Caco-2 (cell line): ENCODE results near the gene TFF3. TPM values are rescaled to one million over a fixed set of nuclear protein-coding genes. Genes with fewer than 3 reads are reported as not detected.

Experiments
- BruUV-seq: library from RNA; stranded (reverse); fragments of 400-500 nt; replicated peaks from 2 replicates; lab custom pipeline; 2021; lab: Mats Ljungman, UMichigan
- CTCF ChIA-PET: fragments of 300-600 bp; sonication (Branson Sonifier 250); formaldehyde crosslinking; loops from one replicate; lab custom pipeline; 2022; ENCODE audit warnings: antibody characterized with exemption; lab: Charles Lee
- POLR2A ChIA-PET: fragments of 300-600 bp; sonication (Branson Sonifier 250); formaldehyde crosslinking; loops from one replicate; lab custom pipeline; 2022; ENCODE audit warnings: antibody characterized with exemption; lab: Charles Lee
- DNase-seq, 2 experiments: peaks; one replicate each; pipeline versions ENCODE4 v3.0.0 to v3.0.0-alpha.2; 2020 to 2022
- H3K27me3 ChIP-seq: replicated peaks from 2 replicates; pipeline ENCODE4 v1.6.0; 2011; ENCODE audit warnings: low read length; ENCODE audit not compliant: control insufficient read depth, insufficient read depth
- H3K36me3 ChIP-seq: 2 replicates; pipeline ENCODE4 v1.5.1; 2011; ENCODE audit warnings: low read length; ENCODE audit not compliant: control insufficient read depth, insufficient read depth
- H3K4me1 ChIP-seq: fragments of 250-450 bp; sonication (Bioruptor Pico); 2 replicates; pipeline ENCODE4 v1.5.1; 2020; ENCODE audit warnings: mild to moderate bottlenecking
- H3K4me3 ChIP-seq: 2 replicates; pipeline ENCODE4 v1.5.1; 2011; ENCODE audit warnings: low read depth, mild to moderate bottlenecking, control low read depth, low read length
- H3K9me3 ChIP-seq: fragments of 250-450 bp; sonication (Bioruptor Pico); 2 replicates; pipeline ENCODE4 v1.5.1; 2020; ENCODE audit warnings: mild to moderate bottlenecking, moderate library complexity
- H3K27ac Mint-ChIP-seq: one replicate; pipeline ENCODE4 v1.8.0; 2022; ENCODE audit warnings: mixed read lengths; ENCODE audit not compliant: unreplicated experiment
- H3K27me3 Mint-ChIP-seq: one replicate; pipeline ENCODE4 v1.8.0; 2022; ENCODE audit warnings: mixed read lengths; ENCODE audit not compliant: insufficient read depth, unreplicated experiment
- H3K36me3 Mint-ChIP-seq: one replicate; pipeline ENCODE4 v1.8.0; 2022; ENCODE audit warnings: mild to moderate bottlenecking, mixed read lengths; ENCODE audit not compliant: insufficient read depth, unreplicated experiment
- H3K4me1 Mint-ChIP-seq: one replicate; pipeline ENCODE4 v1.8.0; 2022; ENCODE audit warnings: low read depth, mixed read lengths; ENCODE audit not compliant: unreplicated experiment
- H3K4me3 Mint-ChIP-seq: one replicate; pipeline ENCODE4 v1.8.0; 2022; ENCODE audit warnings: mild to moderate bottlenecking, moderate library complexity, mixed read lengths; ENCODE audit not compliant: unreplicated experiment
- H3K9me3 Mint-ChIP-seq: one replicate; pipeline ENCODE4 v1.8.0; 2022; ENCODE audit warnings: mixed read lengths; ENCODE audit not compliant: unreplicated experiment
- intact Hi-C: fragments of 100-400 bp; cut with micrococcal nuclease; formaldehyde crosslinking; loops from one replicate; pipeline ENCODE4 v1.10.0; 2022; ENCODE audit not compliant: unreplicated experiment
- total RNA-seq: library from RNA; stranded (reverse); gene quantifications from 2 replicates; pipeline ENCODE4 v1.2.3, GENCODE V29; 2022
- TF ChIP-seq, protein P1 (sequence below), 2 experiments: fragments of 200-600 bp in 1 of 2; IDR thresholded peaks; 1 replicate in 1 of 2; 2 replicates in 1 of 2; pipeline versions ENCODE4 v1.5.1 to v1.8.0; 2011 to 2022; ENCODE audit warnings: antibody characterized with exemption in 1 of 2, control low read depth in 1 of 2, inconsistent platforms in 1 of 2, low read depth in 1 of 2, low read length in 1 of 2, mild to moderate bottlenecking in 1 of 2, moderate library complexity in 1 of 2; ENCODE audit not compliant: insufficient read depth in 1 of 2, severe bottlenecking in 1 of 2, unreplicated experiment in 1 of 2

The TFF3 gene
- total RNA-seq, 1 experiment from 2014 or later = 65.8 TPM

- no peak overlapping the region for H3K4me3 ChIP-seq
- no peak for DNase-seq
- H3K36me3 ChIP-seq = no peaks in the 10 kb centered on the region
- no peak overlapping the region for H3K4me3 Mint-ChIP-seq
- no peaks in the 10 kb centered on the region for H3K36me3 Mint-ChIP-seq
- ChIA-PET CTCF (no interaction called here), POLR2A (no interaction called here)
- H3K9me3 Mint-ChIP-seq = peaks cover 10% of the 10 kb centered on the region
- H3K27ac Mint-ChIP-seq = no peak overlapping the region
- H3K4me1 ChIP-seq = no peaks in the 10 kb centered on the region
- no peaks in the 10 kb centered on the region for H3K27me3 ChIP-seq
- H3K27me3 Mint-ChIP-seq = peaks cover 10% of the 10 kb centered on the region
- TF ChIP-seq, protein P1, sequence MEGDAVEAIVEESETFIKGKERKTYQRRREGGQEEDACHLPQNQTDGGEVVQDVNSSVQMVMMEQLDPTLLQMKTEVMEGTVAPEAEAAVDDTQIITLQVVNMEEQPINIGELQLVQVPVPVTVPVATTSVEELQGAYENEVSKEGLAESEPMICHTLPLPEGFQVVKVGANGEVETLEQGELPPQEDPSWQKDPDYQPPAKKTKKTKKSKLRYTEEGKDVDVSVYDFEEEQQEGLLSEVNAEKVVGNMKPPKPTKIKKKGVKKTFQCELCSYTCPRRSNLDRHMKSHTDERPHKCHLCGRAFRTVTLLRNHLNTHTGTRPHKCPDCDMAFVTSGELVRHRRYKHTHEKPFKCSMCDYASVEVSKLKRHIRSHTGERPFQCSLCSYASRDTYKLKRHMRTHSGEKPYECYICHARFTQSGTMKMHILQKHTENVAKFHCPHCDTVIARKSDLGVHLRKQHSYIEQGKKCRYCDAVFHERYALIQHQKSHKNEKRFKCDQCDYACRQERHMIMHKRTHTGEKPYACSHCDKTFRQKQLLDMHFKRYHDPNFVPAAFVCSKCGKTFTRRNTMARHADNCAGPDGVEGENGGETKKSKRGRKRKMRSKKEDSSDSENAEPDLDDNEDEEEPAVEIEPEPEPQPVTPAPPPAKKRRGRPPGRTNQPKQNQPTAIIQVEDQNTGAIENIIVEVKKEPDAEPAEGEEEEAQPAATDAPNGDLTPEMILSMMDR (IDR thresholded peaks at IDR 0.05; ENCODE audit: insufficient read depth in 1 of 2, low read depth in 1 of 2, low read length in 1 of 2, severe bottlenecking in 1 of 2, unreplicated experiment in 1 of 2) = no peak
- H3K4me1 Mint-ChIP-seq = no peaks in the 10 kb centered on the region
- intact Hi-C loops = loop anchor here (5.0 kb wide), 1 partner anchor 323 kb away; no protein-coding TSS in a partner anchor
- H3K9me3 ChIP-seq = no peaks in the 10 kb centered on the region
- BruUV-seq = no TSS peak
Measured at GRCh38 chr21:42288962-42289361, 26.2 kb downstream of the TFF3 start.

GRCh38 chr21:42287193-42288083, 27.8 kb downstream of the TFF3 start:
- intact Hi-C loops = loop anchor here (5.0 kb wide), 1 partner anchor 325 kb away; no protein-coding TSS in a partner anchor

GRCh38 chr21:42286416-42286815, 28.8 kb downstream of the TFF3 start:
- Histone ChIP-seq H3K27me3 (no peaks in the 10 kb centered on the region), H3K4me1 (no peaks in the 10 kb centered on the region), H3K9me3 (no peaks in the 10 kb centered on the region), H3K4me3 (no peak overlapping the region), H3K36me3 (no peaks in the 10 kb centered on the region)
- Mint-ChIP-seq H3K36me3 (no peaks in the 10 kb centered on the region), H3K4me3 (no peak overlapping the region), H3K27me3 (peaks cover 10% of the 10 kb centered on the region), H3K27ac (no peak overlapping the region), H3K9me3 (peaks cover 10% of the 10 kb centered on the region), H3K4me1 (no peaks in the 10 kb centered on the region)
- TF ChIP-seq, protein P1 (IDR thresholded peaks at IDR 0.05; ENCODE audit: insufficient read depth in 1 of 2, low read depth in 1 of 2, low read length in 1 of 2, severe bottlenecking in 1 of 2, unreplicated experiment in 1 of 2) = no peak
- BruUV-seq = no TSS peak
- DNase-seq = no peak
- CTCF ChIA-PET = interaction anchor here (1.0 kb wide), 1 partner anchor 12 kb away, joined by 3 read pairs; no protein-coding TSS in a partner anchor
- POLR2A ChIA-PET = no interaction called here
- intact Hi-C loops = loop anchor here (5.0 kb wide), 1 partner anchor 326 kb away; no protein-coding TSS in a partner anchor

More at GRCh38 chr21:42287193-42288083, 27.8 kb downstream of the TFF3 start:
- Mint-ChIP-seq H3K4me3 (no peak overlapping the region), H3K36me3 (no peaks in the 10 kb centered on the region), H3K27me3 (peaks cover 10% of the 10 kb centered on the region), H3K27ac (no peak overlapping the region), H3K4me1 (no peaks in the 10 kb centered on the region), H3K9me3 (peaks cover 10% of the 10 kb centered on the region)
- DNase-seq = no peak
- Histone ChIP-seq H3K27me3 (no peaks in the 10 kb centered on the region), H3K4me1 (no peaks in the 10 kb centered on the region), H3K36me3 (no peaks in the 10 kb centered on the region), H3K9me3 (no peaks in the 10 kb centered on the region), H3K4me3 (no peak overlapping the region)
- ChIA-PET CTCF (no interaction called here), POLR2A (no interaction called here)
- no TSS peak for BruUV-seq
- TF ChIP-seq, protein P1 (IDR thresholded peaks at IDR 0.05; ENCODE audit: insufficient read depth in 1 of 2, low read depth in 1 of 2, low read length in 1 of 2, severe bottlenecking in 1 of 2, unreplicated experiment in 1 of 2) = no peak
